H54 (cell line): ENCODE measurements around the gene NLGN1.
"Not testable (repeated sequence)": the region's sequence is repeated elsewhere in the genome, so short reads cannot be mapped to it uniquely, and the experiment has no call there.

Experiments
- DNase-seq: peaks from one replicate; pipeline ENCODE4 v3.0.0; 2011; ENCODE audit warnings: low spot score, mixed read lengths; ENCODE audit not compliant: insufficient read length
- FAIRE-seq: peaks from 3 replicates; lab custom pipeline; 2011; peaks lifted over from hg19 to GRCh38; lab: Jason Lieb, UNC
- POLR2A ChIP-seq: IDR thresholded peaks from 2 replicates; pipeline ENCODE4 v1.6.1; 2011; ENCODE audit warnings: low read depth, mild to moderate bottlenecking, low read length

The NLGN1 gene

DNA sequence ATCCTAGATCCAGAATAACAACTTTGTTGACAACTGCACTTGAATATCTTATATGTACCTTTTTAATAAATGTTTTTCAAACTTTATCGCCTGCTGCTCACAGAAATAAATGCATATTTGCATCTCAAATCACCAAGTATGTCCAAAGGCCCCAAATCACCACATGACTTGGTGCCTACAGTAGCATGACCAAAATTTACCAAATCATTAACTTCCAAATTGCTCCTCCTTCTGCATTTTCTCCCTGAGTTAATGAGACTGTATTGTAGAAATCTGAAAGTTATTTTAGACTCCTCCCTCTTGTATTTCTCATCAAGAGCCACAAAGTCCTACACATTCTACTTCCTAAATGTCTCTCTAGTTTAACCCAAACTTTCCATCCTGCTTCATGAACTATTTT lies 826.1 kb downstream of the NLGN1 start:
- FAIRE-seq (no peak), DNase-seq (no peak)
- no peak for TF ChIP-seq POLR2A

DNA sequence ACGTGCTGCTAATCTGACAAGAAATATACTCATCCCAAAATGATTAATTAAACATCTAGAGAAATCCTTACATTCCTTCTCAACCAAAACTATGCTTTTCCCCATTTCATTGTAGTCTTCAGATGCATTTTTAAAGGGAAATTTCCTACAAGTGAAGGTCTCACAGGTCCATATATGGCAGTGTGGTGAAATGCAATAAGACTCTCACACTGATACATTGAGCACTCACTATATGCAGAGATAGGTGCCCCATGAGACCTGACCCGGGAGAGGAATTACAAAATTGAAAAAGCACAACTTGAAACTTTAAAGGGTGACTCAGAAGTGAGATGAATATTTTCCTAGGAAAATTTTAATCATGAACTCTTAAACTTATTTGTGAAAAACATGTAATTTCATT lies 832.4 kb downstream of the NLGN1 start:
- no peak for FAIRE-seq

DNA sequence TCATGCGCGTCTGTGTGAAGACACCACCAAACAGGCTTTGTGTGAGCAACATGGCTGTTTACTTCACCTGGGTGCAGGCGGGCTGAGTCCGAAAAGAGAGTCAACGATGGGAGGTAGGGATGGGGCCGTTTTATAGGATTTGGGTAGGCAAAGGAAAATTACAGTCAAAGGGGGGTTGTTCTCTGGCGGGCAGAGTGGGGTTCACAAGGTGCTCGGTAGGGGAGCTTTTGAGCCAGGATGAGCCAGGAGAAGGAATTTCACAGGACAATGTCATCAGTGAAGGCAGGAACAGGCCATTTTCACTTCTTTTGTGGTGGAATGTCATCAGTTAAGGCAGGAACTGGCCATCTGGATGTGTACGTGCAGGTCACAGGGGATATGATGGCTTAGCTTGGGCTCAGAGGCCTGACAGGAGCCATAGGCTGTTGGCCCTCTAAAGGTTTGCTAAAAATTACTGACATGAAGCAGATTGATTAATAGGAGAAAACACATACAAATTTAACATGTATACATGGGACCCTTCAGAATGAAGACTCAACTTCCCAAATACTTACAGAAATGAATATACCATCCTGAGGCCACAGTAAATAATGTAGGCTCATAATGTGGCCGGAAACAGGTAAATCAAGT lies 834.6 kb downstream of the NLGN1 start:
- not testable (repeated sequence) for FAIRE-seq, DNase-seq

More for the DNA sequence above, 832.4 kb downstream of the NLGN1 start:
- TF ChIP-seq POLR2A = no peak
- DNase-seq = no peak

DNA sequence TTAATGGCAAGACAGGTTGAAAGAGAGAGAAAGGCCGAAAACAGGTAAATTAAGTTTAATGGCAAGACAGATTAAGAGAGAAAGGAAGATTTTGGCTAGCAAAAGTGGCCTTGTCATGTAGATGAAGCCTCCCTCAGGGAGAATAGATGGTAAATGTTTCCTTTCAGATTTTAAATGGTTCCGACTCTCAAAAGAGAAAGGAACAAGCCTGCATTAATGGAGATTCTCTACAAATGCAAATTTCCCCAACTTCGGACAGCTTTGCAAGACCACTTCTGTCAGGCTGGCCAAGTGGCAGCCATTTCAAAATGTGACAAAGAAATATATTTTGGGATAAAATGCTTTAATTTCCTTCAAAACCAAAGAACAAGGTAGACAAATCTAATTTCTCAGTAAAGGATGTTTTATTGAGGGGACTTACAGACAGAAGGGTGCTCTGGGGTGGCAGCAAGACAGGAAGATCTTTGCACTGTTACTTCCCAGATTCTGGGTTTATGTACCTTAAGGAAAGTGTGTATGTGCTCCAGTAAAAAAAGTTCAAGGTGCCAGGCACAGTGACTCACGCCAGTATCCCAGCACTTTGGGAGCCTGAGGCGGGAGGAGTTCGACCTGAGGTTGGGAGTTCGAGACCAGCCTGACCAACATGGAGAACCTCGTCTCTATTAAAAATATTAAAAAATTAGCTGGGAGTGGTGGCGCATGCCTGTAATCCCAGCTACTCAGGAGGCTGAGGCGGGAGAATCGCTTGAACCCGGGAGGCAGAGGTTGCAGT lies 835.3 kb downstream of the NLGN1 start:
- no peak for TF ChIP-seq POLR2A
- FAIRE-seq (no peak), DNase-seq (no peak)

DNA sequence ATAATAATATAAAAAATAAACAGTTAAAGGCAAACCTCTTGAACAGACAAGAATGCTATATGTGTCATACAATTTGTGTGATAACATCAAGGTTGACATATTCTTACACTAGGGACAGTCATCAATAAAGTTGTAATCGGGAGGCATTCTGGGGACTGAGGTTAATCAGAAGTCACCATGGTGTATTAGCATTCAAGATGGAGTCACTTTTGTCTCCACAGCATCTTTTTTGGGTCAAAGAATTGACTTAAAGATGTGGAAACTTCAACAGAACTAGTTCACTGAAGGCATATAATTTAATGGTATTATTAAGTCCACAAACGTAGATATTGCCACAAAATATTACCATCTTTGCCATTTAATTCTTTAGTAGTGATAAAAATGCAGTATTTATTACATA lies 836.0 kb downstream of the NLGN1 start:
- TF ChIP-seq POLR2A = no peak
- no peak for FAIRE-seq
- DNase-seq = no peak

DNA sequence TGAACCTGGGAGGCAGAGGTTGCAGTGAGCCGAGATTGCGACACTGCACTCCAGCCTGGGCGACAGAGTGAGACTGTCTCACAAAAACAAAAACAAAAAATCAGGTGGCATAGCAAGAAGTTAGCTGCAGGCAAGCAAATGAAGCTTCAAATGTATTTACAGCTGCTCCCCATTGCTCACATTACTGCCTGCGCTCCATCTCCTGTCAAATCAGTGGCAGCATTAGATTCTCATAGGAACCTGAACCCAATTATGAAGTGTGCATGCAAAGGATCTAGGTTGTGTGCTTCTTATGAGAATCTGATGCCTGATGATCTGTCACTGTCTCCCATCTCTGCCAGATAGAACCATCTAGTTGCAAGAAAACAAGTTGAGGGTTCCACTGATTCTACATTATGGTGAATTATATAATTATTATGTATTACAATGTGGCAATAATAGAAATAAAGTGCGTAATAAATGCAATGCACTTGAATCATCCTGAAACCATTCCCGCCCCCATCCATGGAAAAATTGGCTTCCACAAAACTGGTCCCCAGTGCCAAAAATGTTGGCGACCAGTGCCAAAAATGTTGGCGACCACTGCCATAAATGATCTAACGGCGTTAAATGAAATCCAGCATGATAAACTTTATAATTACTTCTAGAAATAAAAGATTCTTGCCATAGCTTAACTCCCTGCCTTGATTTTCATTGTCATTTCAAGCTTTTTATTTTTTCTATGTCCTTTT lies 844.9 kb downstream of the NLGN1 start:
- FAIRE-seq (no peak), DNase-seq (no peak)
- TF ChIP-seq POLR2A = no peak

DNA sequence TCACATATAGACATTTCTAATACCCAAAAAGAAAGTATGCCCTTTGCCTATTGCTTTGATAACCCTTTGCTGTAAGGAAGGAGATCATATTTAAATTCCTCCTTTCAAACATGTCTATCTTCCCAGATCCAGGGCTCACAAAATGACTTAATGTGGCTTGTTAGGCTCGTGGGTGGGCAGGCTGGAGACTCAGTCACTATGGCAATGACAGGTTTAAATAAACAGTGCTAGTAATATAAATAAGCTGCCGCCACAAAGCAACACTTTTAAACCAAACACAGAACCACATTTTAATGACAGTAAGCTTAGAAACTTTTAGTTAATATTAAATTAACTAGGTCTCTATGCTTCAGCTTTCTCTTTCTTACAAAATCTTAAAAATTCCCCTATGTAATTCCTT lies 845.6 kb downstream of the NLGN1 start:
- FAIRE-seq = no peak
- no peak for TF ChIP-seq POLR2A
- no peak for DNase-seq

DNA sequence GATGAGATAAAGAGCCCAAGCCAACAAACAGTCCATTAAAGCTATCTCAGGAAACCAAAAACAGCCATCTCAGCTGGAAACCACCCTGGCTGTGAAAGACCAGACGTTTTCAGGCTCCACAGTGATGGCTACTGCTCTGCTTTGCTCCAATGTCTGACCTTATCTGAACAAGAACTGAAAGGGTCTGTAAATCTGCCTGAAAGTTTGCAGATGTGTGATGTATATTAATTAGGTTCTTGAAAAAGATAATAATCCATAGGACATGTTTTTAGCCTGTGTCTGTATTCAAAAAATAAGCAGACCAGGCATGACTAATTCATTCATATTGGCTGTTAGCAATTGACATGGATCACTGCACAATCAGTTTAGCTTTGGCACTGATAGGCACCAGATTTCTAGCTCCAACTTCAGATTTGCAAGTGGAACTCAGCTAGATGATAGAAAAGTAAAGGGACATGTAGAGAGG lies 850.2 kb downstream of the NLGN1 start:
- no peak for TF ChIP-seq POLR2A
- FAIRE-seq = no peak
- no peak for DNase-seq

DNA sequence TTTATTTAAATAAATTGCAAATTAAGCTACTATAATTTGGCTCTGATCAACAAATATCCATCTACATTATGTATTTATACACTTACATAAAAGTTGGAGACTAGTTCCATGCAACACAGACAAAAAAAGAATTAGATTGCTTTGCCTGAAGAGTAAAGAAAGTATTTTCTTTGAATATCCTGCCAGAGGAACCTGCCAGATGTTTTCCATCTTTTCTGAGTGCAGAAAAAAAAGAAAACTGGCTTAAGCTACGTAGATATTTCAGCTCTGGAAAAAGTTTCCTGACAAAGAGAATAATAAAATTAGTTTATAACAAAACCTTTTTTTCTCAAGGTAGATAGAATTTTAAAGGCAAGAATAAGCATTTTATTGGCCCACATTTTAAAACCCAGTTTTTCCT lies 854.1 kb downstream of the NLGN1 start:
- no peak for TF ChIP-seq POLR2A
- DNase-seq (no peak), FAIRE-seq (no peak)

DNA sequence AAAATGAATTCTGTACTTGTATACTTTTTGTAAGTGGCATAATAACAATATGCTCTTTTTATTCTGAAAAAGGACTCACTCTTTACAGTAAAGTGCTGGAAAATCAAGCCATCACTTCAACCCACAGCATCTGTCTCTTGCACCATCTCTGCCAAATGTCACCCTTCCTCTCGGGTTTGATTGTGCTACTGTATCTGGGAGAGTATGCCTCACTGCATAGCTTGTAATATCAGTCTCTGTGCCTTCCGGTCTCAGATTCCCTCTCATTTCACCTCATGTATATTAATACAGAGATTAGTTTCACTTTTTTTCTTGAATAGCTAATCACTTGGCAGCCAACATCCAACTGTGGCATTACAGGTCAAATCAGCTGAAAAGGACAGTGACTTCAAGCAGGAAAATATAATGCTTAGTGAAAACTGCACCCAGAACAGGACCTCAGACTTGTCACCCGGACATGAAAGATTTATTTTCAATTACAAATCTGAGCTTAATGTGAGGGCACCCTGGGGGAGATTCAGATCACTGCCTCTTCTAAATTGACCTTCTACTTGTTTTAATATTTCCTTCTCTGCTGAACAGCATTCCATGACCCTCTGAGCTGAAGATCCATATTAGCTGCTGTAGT lies 855.8 kb downstream of the NLGN1 start:
- FAIRE-seq = no peak
- DNase-seq = no peak
- no peak for TF ChIP-seq POLR2A

DNA sequence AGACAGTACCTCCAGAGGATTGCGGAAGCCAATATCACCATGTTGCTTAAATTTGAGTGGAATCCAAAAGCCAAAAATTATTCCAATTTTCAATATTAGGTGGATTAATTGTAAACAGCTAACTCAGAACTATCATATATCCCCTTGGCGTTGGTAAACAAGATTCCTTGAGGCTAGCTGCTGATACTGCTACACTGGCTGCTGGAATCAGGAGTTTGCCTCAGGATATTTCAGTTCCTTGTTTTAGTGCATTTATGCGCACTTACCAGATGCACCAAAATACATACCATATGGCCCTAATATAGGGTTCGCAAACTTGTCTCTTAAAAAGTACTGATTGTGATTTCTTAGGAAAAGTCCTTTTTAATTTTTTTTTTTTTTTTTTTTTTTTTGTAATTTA lies 856.4 kb downstream of the NLGN1 start:
- FAIRE-seq (no peak), DNase-seq (no peak)
- no peak for TF ChIP-seq POLR2A

DNA sequence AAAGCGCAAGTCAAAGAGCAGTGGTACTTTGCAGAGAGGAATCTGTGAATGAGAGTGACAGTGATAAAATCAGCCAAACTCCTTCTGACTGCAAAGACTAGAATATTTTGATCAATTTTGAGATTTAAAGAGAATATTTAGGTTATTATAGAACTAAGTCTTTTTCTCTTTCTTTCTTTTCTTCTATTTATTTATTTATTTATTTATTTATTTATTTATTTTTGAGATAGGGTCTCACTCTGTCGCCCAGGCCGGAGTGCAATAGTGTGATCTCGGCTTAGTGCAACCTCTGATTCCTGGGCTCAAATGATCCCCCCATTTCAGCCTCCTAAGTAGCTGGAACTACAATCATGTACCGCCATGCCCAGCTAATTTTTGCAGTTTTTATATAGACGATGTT lies 857.9 kb downstream of the NLGN1 start:
- FAIRE-seq = no peak
- DNase-seq = no peak
- no peak for TF ChIP-seq POLR2A

DNA sequence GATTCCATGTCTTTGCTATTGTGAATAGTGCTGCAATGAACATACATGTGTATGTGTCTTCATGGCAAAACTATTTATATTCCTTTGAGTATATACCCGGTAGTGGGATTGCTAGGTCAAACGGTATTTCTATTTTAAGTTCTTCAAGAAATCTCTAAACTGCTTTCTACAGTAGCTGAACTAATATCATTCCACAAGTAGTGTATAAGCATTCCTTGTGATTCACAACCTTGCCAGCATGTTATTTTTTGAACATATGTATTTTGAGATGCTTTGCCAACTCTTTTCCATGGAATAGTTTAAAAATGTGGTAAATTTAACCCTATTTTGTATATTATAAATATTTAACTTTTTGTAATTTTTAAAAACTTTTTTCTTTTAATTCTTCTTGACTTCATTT lies 868.9 kb downstream of the NLGN1 start:
- DNase-seq (no peak), FAIRE-seq (no peak)
- TF ChIP-seq POLR2A = no peak

DNA sequence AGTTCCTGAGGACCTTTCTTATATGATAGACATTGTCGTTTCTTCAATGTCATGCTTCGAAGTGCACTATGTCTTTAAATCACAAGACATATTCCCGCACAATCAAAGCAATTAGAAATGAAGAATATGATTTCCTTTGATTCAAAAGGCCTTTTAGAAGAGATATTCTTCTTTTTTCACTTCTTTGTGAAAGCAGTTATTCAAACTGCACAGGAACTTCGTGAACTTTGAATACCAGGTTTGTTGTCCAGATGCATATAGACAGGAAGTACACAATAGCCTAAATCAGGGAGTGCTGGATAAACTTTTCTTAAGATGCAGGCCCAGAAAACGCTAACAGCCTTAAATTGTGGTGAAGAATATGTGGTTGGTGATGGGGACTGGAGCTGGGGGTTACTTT lies 870.5 kb downstream of the NLGN1 start:
- no peak for FAIRE-seq
- DNase-seq = no peak
- no peak for TF ChIP-seq POLR2A
